HG03442 (cell line): ENCODE data around the gene TIMM17B.
"Not testable (repeated sequence)": the region's sequence is repeated elsewhere in the genome, so short reads cannot be mapped to it uniquely, and the experiment has no call there.

ENCODE experiments used
- ATAC-seq: cut with Tn5 transposase; IDR thresholded peaks from one replicate; pipeline ENCODE4 v1.9.1; 2021; ENCODE audit warnings: mild to moderate bottlenecking, moderate library complexity; ENCODE audit not compliant: unreplicated experiment

Gene TIMM17B

GRCh38 chrX:48897157-48897624, 377 bp downstream of the TIMM17B start:
- ATAC-seq = peak; percentile 7

DNA sequence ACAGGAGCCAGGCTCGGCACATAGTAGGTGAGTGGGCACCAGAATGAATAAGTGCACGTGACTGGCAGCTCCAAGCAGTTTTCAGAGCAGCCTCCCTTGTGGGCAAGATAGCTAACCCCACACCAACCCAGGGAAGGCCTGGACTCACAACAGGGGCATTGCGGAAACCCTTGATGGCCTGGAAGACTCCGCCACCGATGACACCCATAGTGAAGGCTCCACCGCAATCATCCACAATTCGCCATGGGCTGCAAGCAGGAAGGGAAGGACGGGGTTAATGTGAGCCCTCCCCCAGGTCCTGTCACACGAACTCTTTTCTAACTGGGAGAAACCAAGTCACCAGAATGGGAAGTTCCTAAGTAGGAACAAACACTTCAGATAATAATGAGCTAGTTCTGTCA, 957 bp downstream of the TIMM17B start:
- ATAC-seq = no peak

DNA sequence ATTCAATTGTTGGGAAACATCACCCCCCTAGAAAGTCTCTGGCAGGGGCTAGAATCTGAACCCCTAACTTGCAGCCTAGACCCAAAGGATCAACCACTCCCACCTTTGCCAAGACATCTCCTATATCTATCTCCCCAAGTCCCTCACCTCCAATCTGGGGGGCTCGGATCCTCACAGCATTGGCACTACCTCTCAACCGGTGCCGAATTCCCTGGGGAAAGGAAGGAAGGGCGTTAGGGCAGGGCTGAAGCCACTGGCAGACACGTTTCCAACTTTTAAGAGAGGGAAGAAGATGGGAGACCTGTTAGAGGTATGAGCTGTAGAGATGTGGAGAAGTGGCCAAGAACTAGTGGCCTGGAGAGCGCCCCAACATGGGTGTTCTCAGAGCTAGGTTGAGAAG, 2.7 kb downstream of the TIMM17B start:
- no peak for ATAC-seq

GRCh38 chrX:48893556-48894348, 3.8 kb downstream of the TIMM17B start:
- ATAC-seq = no peak

DNA sequence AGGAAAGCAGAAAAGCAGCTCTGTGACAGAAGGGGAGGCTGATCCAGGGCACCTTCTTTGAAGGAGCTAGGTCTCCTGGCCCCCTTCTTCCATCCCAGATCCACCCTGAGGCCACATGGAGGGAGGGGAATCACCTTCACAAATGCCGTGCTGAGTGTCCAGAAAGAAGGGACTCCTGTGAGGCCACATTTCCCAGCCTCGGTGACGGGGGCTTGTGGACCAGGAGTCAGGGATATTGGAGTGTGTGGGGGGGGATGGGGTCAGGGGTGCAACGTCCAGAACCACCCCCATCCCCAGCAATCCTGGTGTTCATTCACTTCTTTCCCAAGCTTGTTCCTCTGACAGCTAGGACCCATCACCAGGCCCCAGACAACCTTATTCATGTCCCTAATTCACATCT, 4.7 kb downstream of the TIMM17B start:
- ATAC-seq = no peak

- ATAC-seq = peak; percentile 83
These were observed 5.9 kb downstream of the TIMM17B start for GRCh38 chrX:48891402-48892288.

- peak; percentile 35 for ATAC-seq
These were observed 6.6 kb downstream of the TIMM17B start for GRCh38 chrX:48890934-48891401.

DNA sequence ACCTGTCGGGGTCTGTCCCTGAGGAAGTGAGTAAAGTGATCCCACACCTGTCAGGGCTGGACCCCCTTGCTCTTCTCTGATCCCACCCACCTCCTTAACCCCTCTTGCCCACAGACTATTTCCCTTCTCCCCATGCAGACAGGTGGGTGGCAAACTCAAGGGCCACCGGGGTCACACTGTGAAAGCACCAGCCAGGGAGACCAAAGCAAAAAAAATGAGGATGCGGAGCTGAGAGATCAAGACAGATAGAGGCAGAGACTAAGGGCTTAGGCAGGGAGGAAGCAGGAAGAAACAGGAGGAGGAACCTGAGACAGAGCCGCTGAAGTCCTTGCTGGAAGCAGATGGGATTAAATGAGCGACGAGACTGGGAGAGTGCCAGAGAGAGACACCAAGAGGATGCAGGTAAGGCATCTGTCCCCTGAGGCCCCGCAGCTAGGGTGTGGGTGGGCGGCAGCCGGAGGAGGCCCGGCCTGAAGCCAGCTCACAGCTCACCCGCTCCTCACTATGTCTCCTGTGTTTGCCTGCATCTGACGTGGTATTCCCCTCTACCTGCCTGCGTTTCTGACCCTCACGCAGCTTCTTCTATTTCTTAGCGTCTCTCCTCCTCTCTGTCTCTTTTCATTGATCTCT, 7.2 kb downstream of the TIMM17B start:
- no peak for ATAC-seq

DNA sequence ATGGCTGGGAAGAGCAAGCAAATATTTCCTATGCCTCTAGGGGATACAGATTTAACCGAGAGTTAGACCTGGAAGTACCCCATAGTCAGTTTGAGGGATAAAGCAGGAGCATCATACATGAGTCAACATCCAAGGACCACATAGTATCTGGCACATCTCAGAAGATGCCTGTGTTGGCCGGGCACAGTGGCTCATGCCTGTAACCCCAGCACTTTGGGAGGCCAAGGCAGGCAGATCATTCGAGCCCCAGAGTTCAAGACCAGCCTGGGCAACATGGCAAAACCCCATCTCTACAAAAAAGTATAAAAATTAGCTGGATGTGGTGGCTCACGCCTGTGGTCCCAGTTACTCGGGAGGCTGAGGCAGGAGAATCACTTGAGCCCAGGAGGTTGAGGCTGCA, 11.0 kb downstream of the TIMM17B start:
- ATAC-seq = not testable (repeated sequence)

DNA sequence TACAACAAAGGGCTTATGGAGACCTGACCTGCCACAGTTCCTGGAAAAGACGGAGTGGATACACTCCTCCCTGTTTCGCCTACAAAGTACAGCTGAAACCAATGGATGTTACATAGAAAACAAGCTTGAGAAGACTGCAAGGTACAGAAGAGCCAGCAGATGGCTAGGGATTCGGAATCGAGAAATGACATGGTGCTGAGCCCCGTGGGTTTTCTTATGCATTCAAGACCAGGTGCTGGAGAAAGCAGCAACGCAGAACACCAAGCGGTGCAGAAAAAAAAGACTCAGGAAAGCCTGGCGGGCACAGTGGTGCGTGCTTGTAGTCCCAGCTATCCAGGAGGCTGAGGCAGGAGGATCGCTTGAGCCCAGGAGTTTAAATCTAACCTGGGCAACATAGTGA, 13.8 kb downstream of the TIMM17B start:
- no peak for ATAC-seq

GRCh38 chrX:48876944-48877343, 20.6 kb downstream of the TIMM17B start:
- not testable (repeated sequence) for ATAC-seq

DNA sequence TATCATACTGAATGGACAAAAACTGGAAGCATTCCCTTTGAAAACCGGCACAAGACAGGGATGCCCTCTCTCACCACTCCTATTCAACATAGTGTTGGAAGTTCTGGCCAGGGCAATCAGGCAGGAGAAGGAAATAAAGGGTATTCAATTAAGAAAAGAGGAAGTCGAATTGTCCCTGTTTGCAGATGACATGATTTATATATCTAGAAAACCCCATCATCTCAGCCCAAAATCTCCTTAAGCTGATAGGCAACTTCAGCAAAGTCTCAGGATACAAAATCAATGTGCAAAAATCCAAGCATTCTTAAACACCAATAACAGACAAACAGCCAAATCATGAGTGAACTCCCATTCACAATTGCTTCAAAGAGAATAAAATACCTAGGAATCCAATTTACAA, 25.6 kb downstream of the TIMM17B start:
- ATAC-seq = not testable (repeated sequence)

DNA sequence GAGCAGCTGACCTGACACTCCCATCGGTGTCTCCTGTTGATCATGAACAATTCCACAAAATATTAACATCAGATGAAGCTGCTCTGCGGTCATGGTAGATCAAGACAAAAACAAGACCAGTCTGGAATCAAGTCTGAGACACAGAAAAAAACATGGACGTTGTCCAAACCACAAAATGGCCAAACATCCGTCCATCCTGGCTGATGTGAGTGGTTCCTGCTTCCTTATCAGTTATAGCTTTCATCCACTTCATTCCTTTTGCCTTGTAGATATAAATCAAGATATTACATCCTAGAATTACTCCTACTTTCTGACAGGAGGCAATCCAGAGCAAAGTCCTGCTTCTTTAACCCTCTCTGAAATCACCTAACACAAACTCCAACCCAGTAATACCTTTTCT, 33.4 kb downstream of the TIMM17B start:
- ATAC-seq = no peak

DNA sequence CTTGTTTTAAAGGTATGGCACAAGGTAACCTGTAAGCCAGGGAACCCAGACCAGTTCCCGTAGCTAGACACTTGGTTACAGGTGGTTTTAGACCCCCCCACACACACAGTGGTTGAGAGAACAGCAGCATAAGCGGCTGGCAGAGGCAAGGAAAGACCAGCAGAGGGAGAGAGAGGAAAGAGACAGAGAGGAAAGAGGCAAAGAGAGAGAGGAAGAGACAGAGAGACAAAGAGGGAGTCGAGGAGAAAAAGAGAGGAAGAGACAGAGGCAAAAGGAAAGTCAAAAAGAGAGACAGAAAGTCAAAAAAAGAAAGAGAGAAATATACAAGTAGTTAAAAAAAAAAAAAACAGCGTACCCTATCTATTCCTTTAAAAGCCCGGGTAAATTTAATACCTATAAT, 42.7 kb downstream of the TIMM17B start:
- no peak for ATAC-seq

- not testable (repeated sequence) for ATAC-seq
These were observed 43.3 kb downstream of the TIMM17B start for GRCh38 chrX:48854121-48854804.

- not testable (repeated sequence) for ATAC-seq
These were observed 44.1 kb downstream of the TIMM17B start for GRCh38 chrX:48853494-48853893.

DNA sequence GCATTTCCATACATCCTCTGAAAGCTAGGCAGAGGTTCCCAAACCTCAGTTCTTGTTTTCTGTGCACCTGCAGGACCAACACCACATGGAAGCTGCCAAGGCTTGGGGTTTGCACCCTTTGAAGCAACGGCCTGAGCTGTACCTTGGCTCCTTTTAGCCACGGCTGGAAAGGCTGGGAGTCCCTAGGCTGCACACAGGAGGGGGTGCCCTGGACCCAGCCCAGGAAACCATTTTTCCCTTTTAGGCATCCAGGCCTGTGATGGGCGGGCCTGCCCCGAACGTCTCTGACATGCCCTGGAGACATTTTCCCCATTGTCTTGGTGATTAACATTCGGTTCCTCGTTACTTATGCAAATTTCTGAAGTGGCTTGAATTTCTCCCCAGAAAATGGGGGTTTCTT, 44.7 kb downstream of the TIMM17B start:
- no peak for ATAC-seq

GRCh38 chrX:48848847-48849246, 48.7 kb downstream of the TIMM17B start:
- ATAC-seq = no peak
